Gastrocnemius medialis (tissue), 4 donors: ENCODE results near the gene THSD7A. TPM values are rescaled to one million over a fixed set of nuclear protein-coding genes. Genes with fewer than 3 reads are reported as not detected.

Source experiments
- ATAC-seq, 2 donors: fragments of 150-250 bp; one replicate each; pipeline ENCODE4 v1.9.1; 2016
- DNase-seq, 2 donors: peaks; one replicate each; pipeline ENCODE4 v3.0.0-alpha.2; 2019
- H3K27ac ChIP-seq, 4 donors: fragments of 200-600 bp; sonication (generic); 1 replicate in 1 of 4; 2 replicates in 3 of 4; pipeline ENCODE4 v1.5.1; 2016 to 2018; ENCODE audit warnings: mild to moderate bottlenecking in 2 of 4, moderate library complexity in 1 of 4
- H3K27me3 ChIP-seq, 3 donors: fragments of 200-600 bp; sonication (generic) in 2 of 3; 1 replicate in 1 of 3; 2 replicates in 2 of 3; pipeline versions ENCODE4 v1.5.1 to v1.6.0; 2016 to 2019; ENCODE audit warnings: mild to moderate bottlenecking in 1 of 3, moderate library complexity in 1 of 3
- H3K36me3 ChIP-seq, 2 donors: fragments of 200-600 bp; sonication (generic) in 1 of 2; one replicate each; pipeline ENCODE4 v1.5.1; 2017 to 2018
- H3K4me1 ChIP-seq, 2 donors: fragments of 200-600 bp; sonication (generic) in 1 of 2; one replicate each; pipeline ENCODE4 v1.5.1; 2016 to 2017; ENCODE audit warnings: mild to moderate bottlenecking in 2 of 2
- H3K4me3 ChIP-seq, 4 donors: fragments of 200-600 bp; sonication (generic) in 3 of 4; 1 replicate in 1 of 4; 2 replicates in 3 of 4; pipeline ENCODE4 v1.5.1; 2016 to 2019; ENCODE audit warnings: mild to moderate bottlenecking in 2 of 4
- H3K9me3 ChIP-seq, 3 donors: fragments of 200-600 bp; sonication (generic) in 2 of 3; 1 replicate in 1 of 3; 2 replicates in 2 of 3; pipeline ENCODE4 v1.5.1; 2016 to 2019
- CTCF ChIP-seq, 5 experiments: fragments of 450-650 bp in 3 of 5; fragments of 200-600 bp in 2 of 5; sonication (generic) in 2 of 5; IDR thresholded peaks in 4 of 5; conservative IDR thresholded peaks in 1 of 5; 1 replicate in 4 of 5; 2 replicates in 1 of 5; pipeline ENCODE4 v1.5.1; 2016 to 2019; ENCODE audit warnings: antibody characterized with exemption in 5 of 5, mild to moderate bottlenecking in 3 of 5, moderate library complexity in 3 of 5
- POLR2A ChIP-seq, 2 donors: fragments of 450-650 bp; IDR thresholded peaks; one replicate each; pipeline ENCODE4 v1.6.1; 2017; ENCODE audit warnings: antibody characterized with exemption in 2 of 2, mild to moderate bottlenecking in 2 of 2, moderate library complexity in 2 of 2
- in situ Hi-C, 4 donors: fragments of 200-750 bp; cut with MboI; loops; one replicate each; pipeline versions ENCODE4 v1.15.0 to v1.8.0; 2017; ENCODE audit warnings: low sequenced_read_pairs in 4 of 4
- intact Hi-C: fragments of 100-400 bp; cut with DNase I; formaldehyde crosslinking; loops from one replicate; pipeline ENCODE4 v1.15.1; 2023; ENCODE audit warnings: low total_unique reads
- total RNA-seq, 4 donors: library from RNA; depleted of rRNA; stranded (reverse); fragments of >200 nt; gene quantifications; one replicate each; pipeline versions ENCODE4 v1.1.0 to v1.2.3, GENCODE V29; 2016

THSD7A gene
- total RNA-seq, 4 donors from 2014 or later = 0.36 to 0.78 (median 0.66) TPM

- H3K36me3 ChIP-seq = no peaks in the 10 kb centered on the region
- H3K4me1 ChIP-seq = no peaks in the 10 kb centered on the region
- DNase-seq (no peak), ATAC-seq (no peak)
- no peaks in the 10 kb centered on the region for H3K27me3 ChIP-seq
- H3K4me3 ChIP-seq = no peak overlapping the region
- H3K27ac ChIP-seq = no peak overlapping the region
- intact Hi-C loops (no loop called here), in situ Hi-C loops (no loop called here)
- H3K9me3 ChIP-seq = no peaks in the 10 kb centered on the region
- TF ChIP-seq POLR2A (IDR thresholded peaks at IDR 0.05) (no peak), CTCF (IDR thresholded peaks at IDR 0.05 in 4 of 5, conservative IDR thresholded peaks at IDR 0.05 in 1 of 5) (no peak)
These were observed 117.8 kb downstream of the THSD7A start for GRCh38 chr7:11714205-11714604.

- no peak overlapping the region for H3K4me3 ChIP-seq
- no peak for DNase-seq
- no peaks in the 10 kb centered on the region for H3K36me3 ChIP-seq
- no peaks in the 10 kb centered on the region for H3K27me3 ChIP-seq
- no peak overlapping the region for H3K27ac ChIP-seq
- H3K9me3 ChIP-seq = no peaks in the 10 kb centered on the region
- H3K4me1 ChIP-seq = no peaks in the 10 kb centered on the region
- TF ChIP-seq POLR2A (IDR thresholded peaks at IDR 0.05) = no peak
- TF ChIP-seq CTCF (IDR thresholded peaks at IDR 0.05 in 4 of 5, conservative IDR thresholded peaks at IDR 0.05 in 1 of 5) = no peak
- intact Hi-C loops (no loop called here), in situ Hi-C loops (no loop called here)
- no peak for ATAC-seq
These were observed 118.6 kb downstream of the THSD7A start for GRCh38 chr7:11713352-11713751.

GRCh38 chr7:11710377-11710776, 121.6 kb downstream of the THSD7A start:
- Histone ChIP-seq H3K27ac (no peak overlapping the region), H3K9me3 (no peaks in the 10 kb centered on the region), H3K27me3 (no peaks in the 10 kb centered on the region), H3K4me3 (no peak overlapping the region), H3K4me1 (no peaks in the 10 kb centered on the region), H3K36me3 (no peaks in the 10 kb centered on the region)
- intact Hi-C loops = no loop called here
- in situ Hi-C loops = no loop called here
- no peak for TF ChIP-seq CTCF (IDR thresholded peaks at IDR 0.05 in 4 of 5, conservative IDR thresholded peaks at IDR 0.05 in 1 of 5)
- no peak for TF ChIP-seq POLR2A (IDR thresholded peaks at IDR 0.05)
- no peak for ATAC-seq
- no peak for DNase-seq

- ATAC-seq = no peak
- H3K9me3 ChIP-seq = no peaks in the 10 kb centered on the region
- in situ Hi-C loops = no loop called here
- H3K27me3 ChIP-seq = no peaks in the 10 kb centered on the region
- H3K4me3 ChIP-seq = no peak overlapping the region
- H3K36me3 ChIP-seq = no peaks in the 10 kb centered on the region
- intact Hi-C loops = no loop called here
- DNase-seq = no peak
- TF ChIP-seq POLR2A (IDR thresholded peaks at IDR 0.05) (no peak), CTCF (IDR thresholded peaks at IDR 0.05 in 4 of 5, conservative IDR thresholded peaks at IDR 0.05 in 1 of 5) (no peak)
- H3K27ac ChIP-seq = no peak overlapping the region
- H3K4me1 ChIP-seq = no peaks in the 10 kb centered on the region
These were observed 122.8 kb downstream of the THSD7A start for GRCh38 chr7:11709196-11709595.

GRCh38 chr7:11707606-11708193, 124.3 kb downstream of the THSD7A start:
- Histone ChIP-seq H3K4me1 (no peaks in the 10 kb centered on the region), H3K9me3 (no peaks in the 10 kb centered on the region), H3K36me3 (no peaks in the 10 kb centered on the region), H3K27ac (no peak overlapping the region), H3K4me3 (no peak overlapping the region), H3K27me3 (no peaks in the 10 kb centered on the region)
- intact Hi-C loops (no loop called here), in situ Hi-C loops (no loop called here)
- DNase-seq (no peak), ATAC-seq (no peak)
- TF ChIP-seq POLR2A (IDR thresholded peaks at IDR 0.05) (no peak), CTCF (IDR thresholded peaks at IDR 0.05 in 4 of 5, conservative IDR thresholded peaks at IDR 0.05 in 1 of 5) (no peak)
